NCI-H2081 (cell line): ENCODE results near the gene ZBTB25.

Experiments used
- DNase-seq, 2 experiments: peaks; one replicate each; lab custom pipeline; 2025; lab: John Stamatoyannopoulos, UW

ZBTB25 gene

DNA sequence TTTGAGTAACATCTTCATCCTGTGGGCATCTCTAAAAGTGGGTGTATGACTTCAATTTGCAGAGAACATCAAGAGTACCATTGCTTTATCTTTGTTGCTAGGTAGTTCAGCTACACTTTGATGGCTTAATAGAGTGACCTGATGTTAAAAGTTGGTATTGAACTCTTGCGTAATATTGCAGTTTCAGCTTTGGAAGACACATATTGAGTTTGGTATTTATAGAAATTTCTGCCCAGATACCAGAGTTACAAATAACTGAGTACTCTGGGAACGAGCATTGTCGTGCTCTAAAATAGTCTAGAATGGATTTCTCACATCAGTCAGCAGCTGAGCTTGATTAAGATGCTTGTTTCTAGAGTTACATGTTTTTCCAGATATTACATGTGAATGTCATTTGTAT lies 63.1 kb downstream of the ZBTB25 start:
- no peak for DNase-seq

GRCh38 chr14:64439141-64439540 lies 64.5 kb downstream of the ZBTB25 start:
- no peak for DNase-seq

GRCh38 chr14:64438181-64438841 lies 65.3 kb downstream of the ZBTB25 start:
- no peak for DNase-seq

DNA sequence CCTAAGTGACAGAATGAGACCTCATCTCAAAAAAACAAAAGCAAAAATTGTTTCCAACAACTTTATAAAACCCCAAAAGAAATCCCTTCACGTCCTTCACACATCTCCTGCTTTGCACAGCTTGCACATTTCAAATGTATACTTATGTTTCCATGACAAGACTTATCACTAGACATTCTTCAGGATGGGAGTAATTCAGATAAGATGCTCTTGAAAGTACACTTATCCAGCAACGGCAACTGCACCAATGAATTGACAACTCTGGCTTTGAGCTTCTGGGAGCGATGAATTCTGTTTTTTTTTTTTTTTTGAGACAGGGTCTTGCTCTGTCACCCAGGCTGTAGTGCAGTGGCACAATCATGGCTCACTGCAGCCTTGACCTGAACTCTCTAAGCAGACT lies 69.1 kb downstream of the ZBTB25 start:
- no peak for DNase-seq

- no peak for DNase-seq
Observed at GRCh38 chr14:64423987-64424386, 79.7 kb downstream of the ZBTB25 start.

DNA sequence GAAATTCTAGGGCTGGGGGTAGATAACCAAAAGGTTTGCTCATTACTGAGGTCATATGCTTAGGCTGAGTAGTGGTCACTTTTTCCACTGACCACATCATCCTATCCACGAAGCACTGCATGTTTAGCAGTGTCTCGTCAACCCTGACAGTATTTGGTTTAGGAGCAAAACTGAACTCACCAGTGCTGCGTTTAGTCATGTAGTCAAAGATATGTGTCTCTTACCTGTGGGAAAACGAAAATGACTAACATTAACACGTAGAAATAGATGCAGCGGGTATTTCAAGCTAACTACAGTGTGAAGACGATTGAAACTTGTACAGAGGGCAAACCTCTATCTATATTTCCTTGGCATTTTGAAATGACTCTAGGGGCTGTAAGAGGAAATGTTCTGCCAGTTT lies 80.9 kb downstream of the ZBTB25 start:
- no peak for DNase-seq

- DNase-seq, result no peak
Observed at GRCh38 chr14:64422005-64422404, 81.6 kb downstream of the ZBTB25 start.

DNA sequence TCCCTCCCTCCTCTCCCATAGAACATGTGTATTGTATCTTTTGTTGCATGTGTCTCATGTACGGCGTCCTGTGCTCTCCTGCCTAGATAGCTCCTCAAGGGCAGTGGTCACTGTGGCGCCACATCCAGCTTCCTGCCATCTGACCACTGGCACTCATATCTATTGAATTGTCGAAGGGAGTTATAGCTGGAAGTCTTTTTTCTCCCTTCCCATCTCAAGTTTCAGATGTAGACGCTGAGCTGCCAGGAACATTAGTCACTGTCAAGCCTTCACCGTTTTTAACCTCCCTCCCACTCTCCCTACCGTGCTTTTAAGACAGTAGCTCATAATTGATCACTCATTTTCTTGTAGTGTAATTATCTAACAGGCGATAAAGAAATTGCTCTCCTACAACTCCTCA lies 82.5 kb downstream of the ZBTB25 start:
- no peak for DNase-seq

DNA sequence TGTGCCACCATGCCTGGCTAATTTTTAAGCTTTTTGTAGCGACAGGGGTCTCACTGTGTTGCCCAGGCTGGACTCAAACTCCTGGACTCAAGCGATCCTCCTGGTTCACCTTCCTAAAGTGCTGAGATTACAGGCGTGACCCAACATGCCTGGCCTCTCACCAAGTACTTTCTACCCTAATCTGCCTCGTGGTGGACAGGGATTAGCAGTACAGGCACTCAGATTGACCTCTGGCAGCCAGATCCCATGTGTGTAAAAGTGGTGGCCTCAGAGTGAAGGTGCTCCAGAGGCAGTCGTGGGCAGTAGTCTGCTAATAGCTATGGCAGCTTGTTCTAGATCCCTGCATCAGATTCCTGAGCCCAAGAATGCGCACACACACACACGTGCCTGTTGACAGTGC lies 84.6 kb downstream of the ZBTB25 start:
- no peak for DNase-seq

DNA sequence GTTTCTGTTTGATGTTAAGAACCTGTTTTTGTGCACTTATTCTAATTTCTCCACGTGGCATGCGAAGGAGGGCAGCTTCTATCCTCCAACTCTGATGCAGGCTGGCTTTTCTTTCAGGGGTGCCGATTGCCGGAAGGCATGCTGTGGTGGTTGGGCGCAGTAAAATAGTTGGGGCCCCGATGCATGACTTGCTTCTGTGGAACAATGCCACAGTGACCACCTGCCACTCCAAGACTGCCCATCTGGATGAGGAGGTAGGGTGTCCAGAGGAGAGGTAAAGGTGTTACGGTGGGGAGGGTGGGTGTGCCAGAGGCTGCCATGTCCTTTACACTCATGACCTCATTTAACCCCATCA lies 85.9 kb downstream of the ZBTB25 start:
- no peak for DNase-seq

GRCh38 chr14:64417055-64417770 lies 86.4 kb downstream of the ZBTB25 start:
- DNase-seq, result no peak

DNA sequence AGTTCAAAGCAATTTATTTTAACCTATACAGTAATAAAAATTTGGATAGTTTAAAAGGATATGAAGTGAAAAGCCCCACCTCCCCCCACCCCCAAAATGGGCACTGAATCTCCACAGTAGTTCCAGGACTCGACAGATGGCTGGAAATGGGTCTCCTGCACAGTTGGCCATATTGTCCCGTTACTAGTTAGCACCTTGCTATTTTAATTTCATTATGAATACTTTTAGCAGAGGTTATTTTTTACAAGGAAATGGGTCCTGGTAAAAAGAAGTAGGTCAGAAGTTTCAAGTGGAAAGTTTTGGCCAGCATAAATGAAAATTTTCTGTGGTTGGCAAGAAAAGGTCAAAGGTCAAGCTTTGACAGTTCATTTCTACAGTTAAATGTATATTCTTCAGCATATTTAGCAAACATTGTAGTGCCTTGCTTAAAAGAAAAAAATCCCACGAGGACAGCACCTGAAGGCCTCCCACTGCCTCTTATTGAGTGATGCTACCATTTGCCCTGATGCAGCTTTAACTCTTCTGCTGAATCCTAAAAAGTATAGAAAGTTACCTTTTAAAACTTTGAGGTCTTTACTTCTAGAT lies 87.2 kb downstream of the ZBTB25 start:
- DNase-seq, result no peak

- no peak for DNase-seq
Observed at GRCh38 chr14:64412237-64412636, 91.4 kb downstream of the ZBTB25 start.

GRCh38 chr14:64411001-64411400 lies 92.6 kb downstream of the ZBTB25 start:
- DNase-seq, result no peak

DNA sequence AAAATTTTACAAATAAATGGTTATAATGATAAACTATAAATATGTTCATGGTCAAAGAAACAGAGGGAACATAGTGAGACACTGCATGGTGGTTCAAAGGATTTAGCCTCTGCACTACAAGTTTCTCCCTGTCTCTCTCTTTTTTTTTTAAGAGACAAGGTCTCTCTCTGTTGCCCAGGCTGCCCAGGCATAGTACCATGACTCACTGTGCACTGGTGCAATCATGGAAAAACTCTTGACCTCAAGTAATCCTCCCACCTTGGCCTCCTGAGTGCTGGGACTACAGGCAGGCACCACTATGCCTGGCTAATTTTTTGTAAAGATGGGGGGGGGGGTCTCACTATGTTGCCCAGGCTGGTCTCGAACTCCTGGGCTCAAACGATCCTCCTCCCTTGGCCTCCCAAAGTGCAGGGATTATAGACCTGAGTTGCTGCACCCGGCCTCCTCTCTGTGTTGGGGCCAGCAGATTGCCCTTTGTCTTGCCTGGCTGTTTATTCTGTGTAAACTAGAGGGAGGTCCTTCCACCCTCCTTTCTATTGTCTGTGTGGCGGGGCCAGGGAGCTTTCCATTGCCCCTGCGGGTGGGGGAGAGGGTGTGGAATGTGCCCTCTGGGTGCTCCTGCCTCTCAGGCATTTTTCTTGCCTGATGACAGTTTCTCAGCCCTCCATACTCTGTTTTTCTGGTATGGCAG lies 93.4 kb downstream of the ZBTB25 start:
- peak in 1 of 2 experiments; percentile 3 for DNase-seq

- no peak for DNase-seq
Observed at GRCh38 chr14:64409126-64409920, 94.3 kb downstream of the ZBTB25 start.

GRCh38 chr14:64407329-64407728 lies 96.3 kb downstream of the ZBTB25 start:
- DNase-seq, result no peak

DNA sequence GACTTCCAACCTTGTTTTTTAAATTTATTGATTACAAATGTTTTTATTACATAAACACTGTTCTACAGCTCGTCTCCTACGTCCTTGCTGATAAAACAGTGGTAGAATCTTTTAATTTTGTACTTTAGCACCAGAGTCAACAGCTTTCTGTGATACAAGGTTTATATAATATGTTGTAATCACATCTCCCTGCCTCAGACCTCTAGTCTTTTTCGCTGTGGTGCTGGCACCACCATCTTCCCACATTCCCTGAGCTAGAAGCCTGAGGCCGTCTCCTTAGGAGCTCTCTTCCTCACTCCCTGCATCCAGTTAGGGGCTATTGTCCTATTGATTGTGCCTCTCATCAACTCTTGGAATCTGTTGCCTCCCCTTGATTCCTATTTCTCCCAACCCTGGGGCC lies 98.3 kb downstream of the ZBTB25 start:
- DNase-seq, result no peak

- DNase-seq, result no peak
Observed at GRCh38 chr14:64401949-64402348, 101.7 kb downstream of the ZBTB25 start.

DNA sequence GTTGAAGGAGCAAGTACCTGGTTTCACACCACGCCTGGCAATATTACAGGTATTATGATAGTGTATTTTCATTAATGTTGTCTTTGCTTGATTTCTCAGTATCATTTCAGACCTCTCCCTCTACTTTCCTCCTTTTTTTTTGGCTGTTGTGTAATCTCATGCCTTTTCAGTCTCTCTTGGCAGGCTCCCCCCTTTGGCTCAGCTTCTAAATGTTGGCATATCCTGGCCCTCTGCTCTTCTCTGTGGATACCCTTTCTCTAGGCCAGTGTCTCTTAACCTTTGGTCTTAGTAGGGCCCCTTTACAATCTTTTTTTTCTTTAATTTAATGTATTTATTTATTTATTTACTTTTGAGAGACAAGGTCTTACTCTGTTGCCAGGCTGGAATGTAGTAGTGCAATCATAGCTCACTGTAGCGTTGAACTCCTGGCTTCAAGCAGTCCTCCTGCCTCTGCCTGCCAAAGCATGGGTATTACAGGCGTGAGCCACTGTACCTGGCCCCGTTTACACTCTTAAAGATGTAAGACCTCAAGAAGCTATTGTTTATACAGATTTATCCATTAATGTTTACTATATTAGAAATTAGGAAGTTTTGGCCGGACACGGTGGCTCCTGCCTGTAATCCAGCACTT lies 102.7 kb downstream of the ZBTB25 start:
- no peak for DNase-seq
